Stimulated activated CD4-positive, alpha-beta T cell treated with anti-CD3 and anti-CD28 coated beads, Interleukin-12 subunit alpha, Interleukin-12 subunit beta, amount 100 ng/mL, for 48 hours (primary cell): ENCODE data around the gene CLDN9.

Source experiments
- DNase-seq, 3 donors: peaks; one replicate each; pipeline ENCODE4 v3.0.0-alpha.2; 2020; ENCODE audit warnings: low read depth in 2 of 3, low spot score in 1 of 3

Gene CLDN9

GRCh38 chr16:2973605-2974318, 39.0 kb upstream of the CLDN9 start:
- no peak for DNase-seq

GRCh38 chr16:2974319-2975056, 38.2 kb upstream of the CLDN9 start:
- DNase-seq, result no peak

GRCh38 chr16:2975161-2975795, 37.4 kb upstream of the CLDN9 start:
- no peak for DNase-seq

- no peak for DNase-seq
These were observed 36.5 kb upstream of the CLDN9 start for GRCh38 chr16:2976201-2976600.

GRCh38 chr16:2976673-2977072, 36.0 kb upstream of the CLDN9 start:
- DNase-seq, result no peak

- no peak for DNase-seq
These were observed 35.3 kb upstream of the CLDN9 start for GRCh38 chr16:2977440-2977839.

- DNase-seq, result no peak
These were observed 33.0 kb upstream of the CLDN9 start for GRCh38 chr16:2979669-2980226.

- peak; percentile 90 to 95 (median 94) for DNase-seq
These were observed 32.2 kb upstream of the CLDN9 start, which contains the start of gene PKMYT1 for GRCh38 chr16:2980227-2981176. Gene PKMYT1 (minus strand): TSS chr16:2980446. CDS start chr16:2979657, 789 bp downstream.

GRCh38 chr16:2981177-2981898, 31.4 kb upstream of the CLDN9 start:
- no peak for DNase-seq

GRCh38 chr16:2981899-2982250, 30.8 kb upstream of the CLDN9 start:
- no peak for DNase-seq

GRCh38 chr16:2982402-2982801, 30.3 kb upstream of the CLDN9 start:
- no peak for DNase-seq

GRCh38 chr16:2983706-2984136, 29.0 kb upstream of the CLDN9 start:
- peak; percentile 64 to 77 (median 73) for DNase-seq

GRCh38 chr16:2985462-2985861, 27.3 kb upstream of the CLDN9 start:
- no peak for DNase-seq

- no peak for DNase-seq
These were observed 26.8 kb upstream of the CLDN9 start for GRCh38 chr16:2985893-2986355.

GRCh38 chr16:2986623-2987188, 26.0 kb upstream of the CLDN9 start:
- no peak for DNase-seq

GRCh38 chr16:2987286-2987685, 25.4 kb upstream of the CLDN9 start:
- DNase-seq, result no peak

GRCh38 chr16:2987833-2988232, 24.9 kb upstream of the CLDN9 start:
- DNase-seq, result no peak

GRCh38 chr16:2988590-2989099, 24.1 kb upstream of the CLDN9 start:
- DNase-seq, result no peak

GRCh38 chr16:2990891-2991290, 21.8 kb upstream of the CLDN9 start:
- no peak for DNase-seq
